H1 (cell line): Measurements from ENCODE around the gene GNG4. TPM values are rescaled to one million over a fixed set of nuclear protein-coding genes. Genes with fewer than 3 reads are reported as not detected.

ENCODE experiments used
- CTCF ChIA-PET: fragments of 300-600 bp; sonication (Branson Sonifier 250); formaldehyde crosslinking; loops from one replicate; lab custom pipeline; 2021; ENCODE audit not compliant: partially characterized antibody; lab: Charles Lee
- POLR2A ChIA-PET: fragments of 300-600 bp; sonication (Branson Sonifier 250); formaldehyde crosslinking; loops from one replicate; lab custom pipeline; 2021; ENCODE audit warnings: inconsistent platforms; ENCODE audit not compliant: partially characterized antibody; lab: Charles Lee
- DNase-seq, 2 experiments: peaks; one replicate each; pipeline versions ENCODE4 v3.0.0 to v3.0.0-alpha.2; 2010 to 2022; ENCODE audit warnings: low spot score in 2 of 2, low read depth in 1 of 2, mixed read lengths in 1 of 2
- FAIRE-seq: peaks from 2 replicates; lab custom pipeline; 2011; peaks lifted over from hg19 to GRCh38; lab: Jason Lieb, UNC
- H2AFZ ChIP-seq: 2 replicates; pipeline ENCODE4 v1.8.1; 2012; ENCODE audit warnings: low read length, inconsistent platforms
- H2AK5ac ChIP-seq: 2 replicates; pipeline ENCODE4 v1.6.1; 2013; ENCODE audit warnings: low read depth, low read length
- H2BK120ac ChIP-seq: replicated peaks from 2 replicates; pipeline ENCODE3; 2013; ENCODE audit warnings: low read depth, low read length, inconsistent platforms
- H2BK12ac ChIP-seq: 2 replicates; pipeline ENCODE4 v1.6.1; 2013; ENCODE audit warnings: low read depth, low read length
- H2BK15ac ChIP-seq: 2 replicates; pipeline ENCODE4 v1.6.1; 2013; ENCODE audit warnings: low read length
- H2BK20ac ChIP-seq: 2 replicates; pipeline ENCODE4 v1.6.1; 2013; ENCODE audit warnings: low read length
- H2BK5ac ChIP-seq: 2 replicates; pipeline ENCODE4 v1.6.1; 2013; ENCODE audit warnings: low read depth, low read length
- H3K14ac ChIP-seq: 2 replicates; pipeline ENCODE4 v1.6.1; 2013; ENCODE audit warnings: inconsistent platforms; ENCODE audit not compliant: insufficient read length
- H3K18ac ChIP-seq: 2 replicates; pipeline ENCODE4 v1.6.1; 2013; ENCODE audit warnings: low read length; ENCODE audit errors: extremely low read depth
- H3K23ac ChIP-seq: 2 replicates; pipeline ENCODE4 v1.6.1; 2013; ENCODE audit warnings: inconsistent platforms; ENCODE audit not compliant: insufficient read length
- H3K23me2 ChIP-seq: 2 replicates; pipeline ENCODE4 v1.6.1; 2013; ENCODE audit warnings: low read depth, low read length
- H3K27ac ChIP-seq: 2 replicates; pipeline ENCODE4 v1.6.1; 2011; ENCODE audit warnings: low read depth, low read length, inconsistent platforms
- H3K27me3 ChIP-seq, 4 experiments: replicated peaks in 1 of 4; 1 replicate in 1 of 4; 2 replicates in 3 of 4; pipeline versions ENCODE4 v1.6.1 to v1.8.1; 2011 to 2013; ENCODE audit warnings: low read length in 3 of 4, mild to moderate bottlenecking in 3 of 4, inconsistent platforms in 2 of 4, mixed read lengths in 2 of 4, moderate library complexity in 1 of 4; ENCODE audit not compliant: control insufficient read depth in 3 of 4, insufficient read depth in 3 of 4; ENCODE audit errors: extremely low read depth in 1 of 4
- H3K36me3 ChIP-seq, 4 experiments: 2 replicates each; pipeline versions ENCODE4 v1.6.1 to v1.8.1; 2011 to 2013; ENCODE audit warnings: mild to moderate bottlenecking in 4 of 4, low read length in 3 of 4, moderate library complexity in 2 of 4, control low read depth in 1 of 4, inconsistent platforms in 1 of 4; ENCODE audit not compliant: insufficient read depth in 4 of 4, control insufficient read depth in 2 of 4
- H3K4ac ChIP-seq: replicated peaks from 2 replicates; pipeline ENCODE3; 2013; ENCODE audit warnings: low read length, low read depth, mixed read lengths, inconsistent platforms; ENCODE audit not compliant: insufficient read length
- H3K4me1 ChIP-seq, 4 experiments: replicated peaks in 1 of 4; 1 replicate in 1 of 4; 2 replicates in 3 of 4; pipeline versions ENCODE4 v1.6.1 to v1.8.1; 2011 to 2013; ENCODE audit warnings: low read length in 3 of 4, inconsistent platforms in 2 of 4, mixed read lengths in 1 of 4; ENCODE audit not compliant: insufficient read depth in 4 of 4, control insufficient read depth in 3 of 4
- H3K4me2 ChIP-seq, 2 experiments: 2 replicates each; pipeline versions ENCODE4 v1.6.1 to v1.8.1; 2011 to 2013; ENCODE audit warnings: low read depth in 2 of 2, low read length in 2 of 2, control low read depth in 1 of 2, inconsistent platforms in 1 of 2, mild to moderate bottlenecking in 1 of 2; ENCODE audit not compliant: insufficient read depth in 1 of 2
- H3K4me3 ChIP-seq, 4 experiments: fragments of 200-600, 300-600 bp in 1 of 4; sonication (generic), shearing (Covaris generic), sonication (Bioruptor Twin) in 1 of 4; 2 replicates each; pipeline versions ENCODE4 v1.5.1 to v1.8.1; 2011 to 2016; ENCODE audit warnings: low read length in 4 of 4, low read depth in 3 of 4, control low read depth in 2 of 4, inconsistent platforms in 2 of 4, mild to moderate bottlenecking in 2 of 4, mixed read lengths in 1 of 4, moderate library complexity in 1 of 4; ENCODE audit not compliant: insufficient read depth in 2 of 4; ENCODE audit errors: extremely low read depth in 1 of 4
- H3K56ac ChIP-seq: replicated peaks from 2 replicates; pipeline ENCODE3; 2013; ENCODE audit warnings: low read depth, mild to moderate bottlenecking, mixed read lengths, low read length, inconsistent platforms; ENCODE audit not compliant: insufficient read length
- H3K79me1 ChIP-seq: 2 replicates; pipeline ENCODE4 v1.6.1; 2013; ENCODE audit warnings: low read depth, low read length, control low read depth
- H3K79me2 ChIP-seq, 2 experiments: 2 replicates each; pipeline versions ENCODE4 v1.6.1 to v1.8.1; 2012 to 2013; ENCODE audit warnings: low read length in 2 of 2, mild to moderate bottlenecking in 2 of 2, inconsistent platforms in 1 of 2; ENCODE audit not compliant: insufficient read depth in 2 of 2, control insufficient read depth in 1 of 2
- H3K9ac ChIP-seq, 4 experiments: replicated peaks in 1 of 4; 1 replicate in 1 of 4; 2 replicates in 3 of 4; pipeline versions ENCODE4 v1.6.1 to v1.8.1; 2011 to 2013; ENCODE audit warnings: low read depth in 3 of 4, low read length in 3 of 4, control low read depth in 2 of 4, mild to moderate bottlenecking in 2 of 4, moderate library complexity in 2 of 4, inconsistent platforms in 1 of 4; ENCODE audit errors: extremely low read depth in 1 of 4
- H3K9me3 ChIP-seq, 2 experiments: 2 replicates each; pipeline versions ENCODE4 v1.6.1 to v1.8.1; 2012 to 2013; ENCODE audit warnings: mild to moderate bottlenecking in 2 of 2, moderate library complexity in 2 of 2, control low read depth in 1 of 2, inconsistent platforms in 1 of 2, low read depth in 1 of 2, low read length in 1 of 2, mixed read lengths in 1 of 2; ENCODE audit not compliant: insufficient read depth in 2 of 2
- H4K20me1 ChIP-seq, 2 experiments: replicated peaks in 1 of 2; 2 replicates each; pipeline versions ENCODE3 to v1.8.1; 2011 to 2013; ENCODE audit warnings: inconsistent platforms in 2 of 2, low read length in 2 of 2, mild to moderate bottlenecking in 1 of 2; ENCODE audit not compliant: insufficient read depth in 2 of 2, control insufficient read depth in 1 of 2
- H4K5ac ChIP-seq: 2 replicates; pipeline ENCODE4 v1.6.1; 2013; ENCODE audit warnings: low read length, low read depth, mixed read lengths, inconsistent platforms; ENCODE audit not compliant: insufficient read length
- H4K8ac ChIP-seq: 2 replicates; pipeline ENCODE4 v1.8.0; 2013; ENCODE audit warnings: mild to moderate bottlenecking, moderate library complexity, low read length, inconsistent platforms; ENCODE audit not compliant: insufficient read depth; ENCODE audit errors: extremely low read depth
- H4K91ac ChIP-seq: replicated peaks from 2 replicates; pipeline ENCODE3; 2013; ENCODE audit warnings: low read length, mixed read lengths, inconsistent platforms; ENCODE audit not compliant: insufficient read length
- BACH1 ChIP-seq: IDR thresholded peaks from 2 replicates; pipeline ENCODE4 v1.6.1; 2012; ENCODE audit warnings: low read length, improper control_type of control experiment
- BCL11A ChIP-seq, 2 experiments: IDR thresholded peaks; one replicate each; pipeline ENCODE4 v1.6.1; 2011; ENCODE audit warnings: low read depth in 2 of 2, low read length in 2 of 2, mild to moderate bottlenecking in 2 of 2
- FOSL1 ChIP-seq: IDR thresholded peaks from 2 replicates; pipeline ENCODE4 v1.6.1; 2011; ENCODE audit warnings: mild to moderate bottlenecking, low read depth, low read length, moderate library complexity; ENCODE audit not compliant: insufficient read depth
- GTF2F1 ChIP-seq: IDR thresholded peaks from 2 replicates; pipeline ENCODE4 v1.6.1; 2012; ENCODE audit warnings: low read depth, low read length, improper control_type of control experiment, borderline replicate concordance
- JUN ChIP-seq: IDR thresholded peaks from 2 replicates; pipeline ENCODE4 v1.6.1; 2011; ENCODE audit warnings: low read depth, mild to moderate bottlenecking, improper control_type of control experiment, low read length
- POU5F1 ChIP-seq: IDR thresholded peaks from 2 replicates; pipeline ENCODE4 v1.6.1; 2011; ENCODE audit warnings: low read depth, mild to moderate bottlenecking, low read length, moderate library complexity
- RAD21 ChIP-seq, 2 experiments: IDR thresholded peaks in 1 of 2; conservative IDR thresholded peaks in 1 of 2; 2 replicates each; pipeline ENCODE4 v1.6.1; 2011; ENCODE audit warnings: low read depth in 2 of 2, low read length in 2 of 2, improper control_type of control experiment in 1 of 2, inconsistent platforms in 1 of 2, mild to moderate bottlenecking in 1 of 2, moderate library complexity in 1 of 2
- RFX5 ChIP-seq: IDR thresholded peaks from 2 replicates; pipeline ENCODE4 v1.6.1; 2011; ENCODE audit warnings: low read depth, low read length, improper control_type of control experiment, borderline replicate concordance
- SAP30 ChIP-seq: fragments of 300-600 bp; sonication (generic); IDR thresholded peaks from 2 replicates; pipeline ENCODE4 v1.7.1; 2012; ENCODE audit warnings: low read length, moderate library complexity, mild to moderate bottlenecking, inconsistent platforms; ENCODE audit not compliant: insufficient read depth, insufficient replicate concordance
- SIX5 ChIP-seq: IDR thresholded peaks from 2 replicates; pipeline ENCODE4 v1.6.1; 2011; ENCODE audit warnings: mild to moderate bottlenecking, low read depth, low read length
- YY1 ChIP-seq: IDR thresholded peaks from 2 replicates; pipeline ENCODE4 v1.6.1; 2011; ENCODE audit warnings: low read depth, mild to moderate bottlenecking, low read length
- WGBS, 2 experiments: shearing (Covaris generic) in 1 of 2; methylation state at CpG; one replicate each; pipeline versions ENCODE4 v1.1.6 to v1.1.7; 2013 to 2015; ENCODE audit warnings: low lambda C conversion rate in 2 of 2, mixed read lengths in 2 of 2, inconsistent platforms in 1 of 2, low coverage in 1 of 2, missing lambda C conversion rate in 1 of 2; ENCODE audit not compliant: insufficient replicate concordance in 2 of 2, insufficient coverage in 1 of 2, insufficient read length in 1 of 2; ENCODE audit errors: extremely low coverage in 1 of 2, missing lambda C conversion rate in 1 of 2; 5-methylcytosine and 5-hydroxymethylcytosine counted together
- polyA plus RNA-seq, 7 experiments: library from polyadenylated mRNA; depleted of rRNA in 3 of 7; stranded (reverse) in 5 of 7; unstranded in 2 of 7; fragments of >200 nt in 5 of 7; fragments of 200-250 nt in 2 of 7; gene quantifications; 1 replicate in 5 of 7; 2 replicates in 1 of 7; 4 replicates in 1 of 7; pipeline versions ENCODE4 v1.2.1 to v1.2.3, GENCODE V29; 2011 to 2013; ENCODE audit warnings: missing spikeins in 2 of 7, mixed read lengths in 2 of 7
- total RNA-seq: library from RNA; stranded (reverse); fragmentation: NEBNext Ultra II Directional; extraction: Animal tissue kit (Norgen Biotek cat#: 25700); gene quantifications from 2 replicates; pipeline ENCODE4 v1.2.1, GENCODE V29; 2021
- TF ChIP-seq, protein P1 (sequence below): IDR thresholded peaks from 2 replicates; pipeline ENCODE4 v1.6.1; 2011; ENCODE audit warnings: low read depth, mild to moderate bottlenecking, low read length; ENCODE audit not compliant: insufficient read depth
- TF ChIP-seq, protein P2 (sequence below): IDR thresholded peaks from 2 replicates; pipeline ENCODE4 v1.6.1; 2012; ENCODE audit warnings: inconsistent platforms

The GNG4 gene
- total and polyA plus RNA-seq, 2 of the 8 experiments (the other 6 are each of a cell fraction or from before 2014, with no cell fraction given): 95.5 to 96.8 TPM

DNA sequence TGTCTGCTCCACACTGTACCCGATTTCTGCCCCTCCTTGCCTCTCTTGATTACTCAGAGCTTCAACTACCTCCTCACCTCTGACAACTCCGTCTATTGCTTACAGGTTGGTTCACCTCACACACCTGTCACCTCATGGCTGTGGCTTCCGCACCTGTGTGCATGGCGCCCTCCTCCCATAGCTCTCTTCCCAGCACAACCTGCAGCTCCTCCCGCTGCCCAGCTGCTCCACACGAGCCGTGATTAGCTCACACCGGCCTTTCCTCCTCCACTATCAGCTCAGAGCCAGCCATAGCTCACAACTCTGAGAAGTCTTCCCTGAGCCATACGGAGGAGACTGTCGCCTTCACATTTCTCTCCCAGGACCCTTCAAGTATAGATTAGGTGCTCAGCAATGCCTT, 67.5 kb downstream of the GNG4 start:
- H3K14ac ChIP-seq: no peak overlapping the region
- no peak overlapping the region for H3K9ac ChIP-seq
- POLR2A ChIA-PET: no interaction called here
- H3K18ac ChIP-seq: no peak overlapping the region
- H3K79me1 ChIP-seq: 0 out of 2 replicates have a peak, but pooled peaks cover 2% of the 10 kb centered on the region
- no peak overlapping the region for H3K23ac ChIP-seq
- H3K4me1 ChIP-seq: no peaks in the 10 kb centered on the region
- no peak overlapping the region for H2BK5ac ChIP-seq
- 0 out of 2 replicates have a peak overlapping the region, but pooled peaks have one; percentile 28 for H4K8ac ChIP-seq
- H3K79me2 ChIP-seq: no peaks in the 10 kb centered on the region
- no peaks in the 10 kb centered on the region for H3K27me3 ChIP-seq
- no peak overlapping the region for H3K27ac ChIP-seq
- no peak overlapping the region for H3K4me3 ChIP-seq
- H3K23me2 ChIP-seq: peaks cover under 1% of the 10 kb centered on the region; the same call in 1 of the 2 replicates
- no peak overlapping the region for H4K5ac ChIP-seq
- no peak overlapping the region for H2BK12ac ChIP-seq
- H2AFZ ChIP-seq: no peak overlapping the region
- DNase-seq: no peak
- no peak overlapping the region for H2AK5ac ChIP-seq
- FAIRE-seq: no peak
- H4K20me1 ChIP-seq: peaks cover 0 to 2% of the 10 kb centered on the region in 2 experiments
- no peak overlapping the region for H2BK15ac ChIP-seq
- no peak overlapping the region for H2BK20ac ChIP-seq
- 93% methylated on average over 10 of the region's 10 CpGs; no CpG with 5 or more reads in 1 of the 2 experiments for whole genome bisulfite sequencing, 2 experiments
- no peak overlapping the region for H4K91ac ChIP-seq
- H3K9me3 ChIP-seq: no peaks in the 10 kb centered on the region
- CTCF ChIA-PET: interaction anchor here (0.8 to 4.1 kb wide), 6 partner anchors 9 to 40 kb away, joined by 3 to 47 read pairs (median 6); no protein-coding TSS in a partner anchor
- H3K36me3 ChIP-seq: peaks cover 5 to 41% (median 17%) of the 10 kb centered on the region in 4 experiments
- no peak overlapping the region for H3K56ac ChIP-seq
- no peak overlapping the region for H3K4me2 ChIP-seq
- no peak overlapping the region for H3K4ac ChIP-seq
- no peak overlapping the region for H2BK120ac ChIP-seq
- TF ChIP-seq, protein P1, sequence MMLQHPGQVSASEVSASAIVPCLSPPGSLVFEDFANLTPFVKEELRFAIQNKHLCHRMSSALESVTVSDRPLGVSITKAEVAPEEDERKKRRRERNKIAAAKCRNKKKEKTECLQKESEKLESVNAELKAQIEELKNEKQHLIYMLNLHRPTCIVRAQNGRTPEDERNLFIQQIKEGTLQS: no peak
- TF ChIP-seq POU5F1: no peak
- TF ChIP-seq, protein P2, sequence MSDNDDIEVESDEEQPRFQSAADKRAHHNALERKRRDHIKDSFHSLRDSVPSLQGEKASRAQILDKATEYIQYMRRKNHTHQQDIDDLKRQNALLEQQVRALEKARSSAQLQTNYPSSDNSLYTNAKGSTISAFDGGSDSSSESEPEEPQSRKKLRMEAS: no peak
- TF ChIP-seq RFX5: no peak
- no peak for TF ChIP-seq YY1
- no peak for TF ChIP-seq GTF2F1
- no peak for TF ChIP-seq JUN
- TF ChIP-seq BCL11A (IDR thresholded peaks at IDR 0.05; ENCODE audit: low read depth in 2 of 2, low read length in 2 of 2): no peak
- no peak for TF ChIP-seq BACH1
- no peak for TF ChIP-seq SIX5
- no peak for TF ChIP-seq RAD21 (IDR thresholded peaks at IDR 0.05 in 1 of 2, conservative IDR thresholded peaks at IDR 0.05 in 1 of 2; ENCODE audit: low read depth in 2 of 2, low read length in 2 of 2)
- no peak for TF ChIP-seq FOSL1
- no peak for TF ChIP-seq SAP30
